Neuronal stem cell (in vitro differentiated cells): ENCODE measurements around the gene HSCB.

Source experiments
- DNase-seq: peaks from one replicate; pipeline ENCODE4 v3.0.0-alpha.2; 2013; ENCODE audit warnings: low spot score
- H2AFZ ChIP-seq: one replicate; pipeline ENCODE4 v1.6.1; 2013; ENCODE audit warnings: mild to moderate bottlenecking, low read length, inconsistent platforms
- H2AK5ac ChIP-seq: 2 replicates; pipeline ENCODE4 v1.6.1; 2013; ENCODE audit warnings: low read depth, mild to moderate bottlenecking, inconsistent platforms, low read length, moderate library complexity, mixed read lengths
- H2BK120ac ChIP-seq: 2 replicates; pipeline ENCODE4 v1.6.1; 2013; ENCODE audit warnings: low read depth, mild to moderate bottlenecking, inconsistent platforms, low read length, moderate library complexity, mixed read lengths
- H2BK12ac ChIP-seq: one replicate; pipeline ENCODE4 v1.6.1; 2013; ENCODE audit warnings: low read length, inconsistent platforms
- H2BK15ac ChIP-seq: 2 replicates; pipeline ENCODE4 v1.6.1; 2013; ENCODE audit warnings: mild to moderate bottlenecking, low read length, inconsistent platforms, mixed read lengths
- H2BK5ac ChIP-seq: one replicate; pipeline ENCODE4 v1.6.1; 2013; ENCODE audit warnings: inconsistent platforms, mild to moderate bottlenecking, low read length, moderate library complexity
- H3K14ac ChIP-seq: one replicate; pipeline ENCODE4 v1.6.1; 2013; ENCODE audit warnings: low read length, inconsistent platforms
- H3K18ac ChIP-seq: 2 replicates; pipeline ENCODE4 v1.6.1; 2013; ENCODE audit warnings: low read length, inconsistent platforms
- H3K23ac ChIP-seq: 2 replicates; pipeline ENCODE4 v1.6.1; 2013; ENCODE audit warnings: low read depth, mild to moderate bottlenecking, mixed read lengths, low read length, inconsistent platforms; ENCODE audit not compliant: poor library complexity
- H3K27ac ChIP-seq: replicated peaks from 3 replicates; pipeline ENCODE4 v1.5.1; 2013; ENCODE audit warnings: low read length, inconsistent platforms
- H3K27me3 ChIP-seq, 3 experiments: 2 replicates each; pipeline ENCODE4 v1.6.1; 2013; ENCODE audit warnings: low read length in 3 of 3, mild to moderate bottlenecking in 2 of 3, inconsistent platforms in 1 of 3, low read depth in 1 of 3, mixed read lengths in 1 of 3, moderate library complexity in 1 of 3; ENCODE audit not compliant: control insufficient read depth in 3 of 3, insufficient read depth in 3 of 3
- H3K36me3 ChIP-seq, 2 donors: replicated peaks in 1 of 2; 2 replicates each; pipeline ENCODE4 v1.6.1; 2013; ENCODE audit warnings: low read length in 2 of 2; ENCODE audit not compliant: control insufficient read depth in 2 of 2, insufficient read depth in 2 of 2
- H3K4ac ChIP-seq: 2 replicates; pipeline ENCODE4 v1.6.1; 2013; ENCODE audit warnings: inconsistent platforms, mild to moderate bottlenecking, low read length, moderate library complexity
- H3K4me1 ChIP-seq, 2 donors: 1 replicate in 1 of 2; 2 replicates in 1 of 2; pipeline ENCODE4 v1.6.1; 2013; ENCODE audit warnings: low read length in 2 of 2, low read depth in 1 of 2; ENCODE audit not compliant: control insufficient read depth in 2 of 2, insufficient read depth in 1 of 2
- H3K4me2 ChIP-seq: one replicate; pipeline ENCODE4 v1.6.1; 2013; ENCODE audit warnings: mild to moderate bottlenecking, low read length, inconsistent platforms; ENCODE audit not compliant: insufficient read depth, poor library complexity, severe bottlenecking
- H3K4me3 ChIP-seq, 2 donors: 2 replicates each; pipeline ENCODE4 v1.5.1; 2013; ENCODE audit warnings: low read length in 2 of 2, mild to moderate bottlenecking in 2 of 2, inconsistent platforms in 1 of 2, moderate library complexity in 1 of 2
- H3K79me1 ChIP-seq: one replicate; pipeline ENCODE4 v1.6.1; 2013; ENCODE audit warnings: low read depth, mild to moderate bottlenecking, inconsistent platforms, low read length, moderate library complexity
- H3K9ac ChIP-seq: one replicate; pipeline ENCODE4 v1.6.1; 2013; ENCODE audit warnings: mild to moderate bottlenecking, low read depth, low read length, inconsistent platforms; ENCODE audit not compliant: poor library complexity
- H3K9me3 ChIP-seq, 2 donors: replicated peaks in 1 of 2; 2 replicates each; pipeline versions ENCODE3 to v1.6.1; 2013; ENCODE audit warnings: low read length in 2 of 2, mild to moderate bottlenecking in 2 of 2, inconsistent platforms in 1 of 2, low read depth in 1 of 2, mixed read lengths in 1 of 2, moderate library complexity in 1 of 2; ENCODE audit not compliant: control insufficient read depth in 2 of 2, insufficient read depth in 1 of 2
- H4K8ac ChIP-seq: one replicate; pipeline ENCODE4 v1.6.1; 2013; ENCODE audit warnings: low read depth, mild to moderate bottlenecking, inconsistent platforms, low read length, moderate library complexity
- H4K91ac ChIP-seq: one replicate; pipeline ENCODE4 v1.6.1; 2013; ENCODE audit warnings: low read length, low read depth, mild to moderate bottlenecking, inconsistent platforms; ENCODE audit not compliant: poor library complexity
- WGBS, 2 donors: extraction: QIAGEN DNeasy Blood & Tissue Kit; methylation state at CpG; one replicate each; pipeline ENCODE4 v1.1.7; 2013; ENCODE audit warnings: missing lambda C conversion rate in 2 of 2, mixed read lengths in 1 of 2; ENCODE audit not compliant: insufficient read length in 2 of 2, insufficient replicate concordance in 1 of 2; ENCODE audit errors: extremely low coverage in 2 of 2; 5-methylcytosine and 5-hydroxymethylcytosine counted together

HSCB gene

GRCh38 chr22:28711820-28712777 is 29.7 kb upstream of the HSCB start:
- Histone ChIP-seq H3K4me3 (no peak overlapping the region), H3K27ac (no peak overlapping the region), H3K4ac (no peak overlapping the region), H3K4me1 (no peaks in the 10 kb centered on the region), H3K36me3 (peaks cover 2 to 66% of the 10 kb centered on the region in 2 donors), H3K9me3 (peaks cover 0 to 6% of the 10 kb centered on the region in 2 donors), H3K27me3 (no peaks in the 10 kb centered on the region), H4K8ac (no peak overlapping the region), H3K14ac (no peak overlapping the region), H3K4me2 (no peak overlapping the region), H2BK15ac (no peak overlapping the region), H4K91ac (no peak overlapping the region), H2BK5ac (no peak overlapping the region), H3K23ac (no peak overlapping the region), H3K9ac (no peak overlapping the region), H2BK120ac (no peak overlapping the region), H2AFZ (no peak overlapping the region), H3K79me1 (no peaks in the 10 kb centered on the region), H2AK5ac (no peak overlapping the region), H3K18ac (no peak overlapping the region), H2BK12ac (no peak overlapping the region)
- no CpG with 5 or more reads among the region's 6 CpGs for WGBS, 2 donors
- no peak for DNase-seq

GRCh38 chr22:28714043-28714628 is 27.7 kb upstream of the HSCB start:
- H2AK5ac ChIP-seq = no peak overlapping the region
- no peak overlapping the region for H3K4me2 ChIP-seq
- no peak overlapping the region for H3K18ac ChIP-seq
- H4K91ac ChIP-seq = no peak overlapping the region
- no peak overlapping the region for H4K8ac ChIP-seq
- peaks cover 2 to 69% of the 10 kb centered on the region in 2 donors for H3K36me3 ChIP-seq
- H3K27me3 ChIP-seq = no peaks in the 10 kb centered on the region
- no CpG with 5 or more reads among the region's 2 CpGs for WGBS, 2 donors
- no peaks in the 10 kb centered on the region for H3K4me1 ChIP-seq
- H3K79me1 ChIP-seq = no peaks in the 10 kb centered on the region
- H3K4me3 ChIP-seq = no peak overlapping the region
- no peak overlapping the region for H2BK15ac ChIP-seq
- H2BK120ac ChIP-seq = no peak overlapping the region
- peaks cover 0 to 6% of the 10 kb centered on the region in 2 donors for H3K9me3 ChIP-seq
- H2AFZ ChIP-seq = no peak overlapping the region
- H3K27ac ChIP-seq = no peak overlapping the region
- no peak overlapping the region for H3K23ac ChIP-seq
- no peak overlapping the region for H3K4ac ChIP-seq
- no peak overlapping the region for H3K9ac ChIP-seq
- no peak overlapping the region for H2BK12ac ChIP-seq
- DNase-seq = no peak
- no peak overlapping the region for H3K14ac ChIP-seq
- no peak overlapping the region for H2BK5ac ChIP-seq

- Histone ChIP-seq H4K8ac (no peak overlapping the region), H3K4me2 (no peak overlapping the region), H3K14ac (no peak overlapping the region), H3K18ac (no peak overlapping the region), H3K27ac (no peak overlapping the region), H3K9ac (no peak overlapping the region), H2BK5ac (no peak overlapping the region), H2BK12ac (no peak overlapping the region), H2BK15ac (no peak overlapping the region), H3K27me3 (no peaks in the 10 kb centered on the region), H2AFZ (no peak overlapping the region), H3K9me3 (peaks cover 0 to 6% of the 10 kb centered on the region in 2 donors), H3K4me3 (no peak overlapping the region), H3K79me1 (no peaks in the 10 kb centered on the region), H3K4ac (no peak overlapping the region), H3K23ac (no peak overlapping the region), H2BK120ac (no peak overlapping the region), H4K91ac (no peak overlapping the region), H3K36me3 (peaks cover 4 to 67% of the 10 kb centered on the region in 2 donors), H2AK5ac (no peak overlapping the region), H3K4me1 (no peaks in the 10 kb centered on the region)
- no CpG with 5 or more reads among the region's 7 CpGs for WGBS, 2 donors
- no peak for DNase-seq
Observed at GRCh38 chr22:28715611-28716010, 26.2 kb upstream of the HSCB start.

GRCh38 chr22:28716686-28717085 is 25.2 kb upstream of the HSCB start:
- H2BK12ac ChIP-seq = no peak overlapping the region
- no peaks in the 10 kb centered on the region for H3K79me1 ChIP-seq
- H3K9me3 ChIP-seq = peaks cover 0 to 6% of the 10 kb centered on the region in 2 donors
- no peak overlapping the region for H2BK120ac ChIP-seq
- no peak overlapping the region for H3K4me3 ChIP-seq
- no peak overlapping the region for H2AK5ac ChIP-seq
- no peak overlapping the region for H3K4ac ChIP-seq
- H4K91ac ChIP-seq = no peak overlapping the region
- no peak overlapping the region for H3K14ac ChIP-seq
- H2BK15ac ChIP-seq = no peak overlapping the region
- H3K23ac ChIP-seq = no peak overlapping the region
- H2AFZ ChIP-seq = no peak overlapping the region
- H3K9ac ChIP-seq = no peak overlapping the region
- no peak overlapping the region for H3K18ac ChIP-seq
- no peak overlapping the region for H4K8ac ChIP-seq
- no peak overlapping the region for H2BK5ac ChIP-seq
- H3K4me2 ChIP-seq = no peak overlapping the region
- no CpG with 5 or more reads among the region's 3 CpGs for WGBS, 2 donors
- no peak for DNase-seq
- H3K27me3 ChIP-seq = no peaks in the 10 kb centered on the region
- H3K27ac ChIP-seq = no peak overlapping the region
- peaks cover 7 to 65% of the 10 kb centered on the region in 2 donors for H3K36me3 ChIP-seq
- no peaks in the 10 kb centered on the region for H3K4me1 ChIP-seq
